Uterus (tissue), 2 donors: ENCODE results near the gene CHMP4B.

Source experiments
- POLR2A ChIP-seq, 2 donors: fragments of 450-650 bp; IDR thresholded peaks; one replicate each; pipeline ENCODE4 v1.6.1; 2016; ENCODE audit warnings: antibody characterized with exemption in 2 of 2, mild to moderate bottlenecking in 1 of 2, moderate library complexity in 1 of 2
- TF ChIP-seq, protein P1 (sequence below), 4 experiments: fragments of 200-600 bp in 2 of 4; fragments of 450-650 bp in 2 of 4; sonication (generic) in 2 of 4; IDR thresholded peaks; one replicate each; pipeline ENCODE4 v1.5.1; 2016 to 2019; ENCODE audit warnings: antibody characterized with exemption in 4 of 4, mild to moderate bottlenecking in 2 of 4, moderate library complexity in 1 of 4

DNA sequence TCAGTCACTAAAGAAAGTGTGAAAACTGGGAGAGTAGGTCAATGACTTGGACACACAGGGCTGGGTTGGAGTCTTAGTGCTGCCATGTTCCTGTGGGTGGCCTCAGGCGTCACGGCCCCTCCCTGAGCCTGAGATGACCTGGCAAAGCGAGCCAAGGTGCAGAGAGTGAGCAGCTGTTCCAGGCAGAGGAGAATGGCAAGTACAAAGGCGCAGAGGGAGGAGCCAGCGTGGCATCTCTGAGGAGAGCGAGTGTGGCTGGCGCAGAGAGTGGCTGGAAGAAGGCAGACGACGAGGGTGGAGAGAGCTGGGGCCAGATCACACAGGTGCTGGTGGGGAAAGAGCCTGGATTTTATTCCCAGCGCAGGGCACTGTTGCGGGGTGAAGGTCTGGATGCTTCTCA is 20.6 kb upstream of the CHMP4B start:
- TF ChIP-seq, protein P1, sequence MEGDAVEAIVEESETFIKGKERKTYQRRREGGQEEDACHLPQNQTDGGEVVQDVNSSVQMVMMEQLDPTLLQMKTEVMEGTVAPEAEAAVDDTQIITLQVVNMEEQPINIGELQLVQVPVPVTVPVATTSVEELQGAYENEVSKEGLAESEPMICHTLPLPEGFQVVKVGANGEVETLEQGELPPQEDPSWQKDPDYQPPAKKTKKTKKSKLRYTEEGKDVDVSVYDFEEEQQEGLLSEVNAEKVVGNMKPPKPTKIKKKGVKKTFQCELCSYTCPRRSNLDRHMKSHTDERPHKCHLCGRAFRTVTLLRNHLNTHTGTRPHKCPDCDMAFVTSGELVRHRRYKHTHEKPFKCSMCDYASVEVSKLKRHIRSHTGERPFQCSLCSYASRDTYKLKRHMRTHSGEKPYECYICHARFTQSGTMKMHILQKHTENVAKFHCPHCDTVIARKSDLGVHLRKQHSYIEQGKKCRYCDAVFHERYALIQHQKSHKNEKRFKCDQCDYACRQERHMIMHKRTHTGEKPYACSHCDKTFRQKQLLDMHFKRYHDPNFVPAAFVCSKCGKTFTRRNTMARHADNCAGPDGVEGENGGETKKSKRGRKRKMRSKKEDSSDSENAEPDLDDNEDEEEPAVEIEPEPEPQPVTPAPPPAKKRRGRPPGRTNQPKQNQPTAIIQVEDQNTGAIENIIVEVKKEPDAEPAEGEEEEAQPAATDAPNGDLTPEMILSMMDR (IDR thresholded peaks at IDR 0.05): no peak
- TF ChIP-seq POLR2A (IDR thresholded peaks at IDR 0.05): no peak
